Bronchial epithelial cell (primary cell): ENCODE measurements around the gene NDUFAF2. TPM values are rescaled to one million over a fixed set of nuclear protein-coding genes. Genes with fewer than 3 reads are reported as not detected.

ENCODE experiments used
- DNase-seq: peaks from one replicate; pipeline ENCODE4 v3.0.0-alpha.2; 2010; ENCODE audit warnings: low read depth
- FAIRE-seq: peaks from 2 replicates; lab custom pipeline; 2011; peaks lifted over from hg19 to GRCh38; lab: Jason Lieb, UNC
- H3K27me3 ChIP-seq: 2 replicates; pipeline ENCODE4 v1.5.1; 2011; ENCODE audit warnings: low read length; ENCODE audit not compliant: control insufficient read depth, insufficient read depth
- H3K36me3 ChIP-seq: 2 replicates; pipeline ENCODE4 v1.5.1; 2011; ENCODE audit warnings: low read length; ENCODE audit not compliant: control insufficient read depth, insufficient read depth
- H3K4me3 ChIP-seq: 2 replicates; pipeline ENCODE4 v1.5.1; 2011; ENCODE audit warnings: mild to moderate bottlenecking, low read depth, low read length, control low read depth
- CTCF ChIP-seq: IDR thresholded peaks from 2 replicates; pipeline ENCODE4 v1.5.1; 2011; ENCODE audit warnings: mild to moderate bottlenecking, moderate library complexity, low read length, control low read depth, inconsistent platforms; ENCODE audit not compliant: insufficient read depth, severe bottlenecking
- total RNA-seq: library from RNA; depleted of rRNA; stranded (reverse); fragments of >200 nt; gene quantifications from 2 replicates; pipeline ENCODE4 v1.2.1, GENCODE V29; 2014

NDUFAF2 gene
- total RNA-seq, 1 donor from 2014 or later, result 40.5 TPM

DNA sequence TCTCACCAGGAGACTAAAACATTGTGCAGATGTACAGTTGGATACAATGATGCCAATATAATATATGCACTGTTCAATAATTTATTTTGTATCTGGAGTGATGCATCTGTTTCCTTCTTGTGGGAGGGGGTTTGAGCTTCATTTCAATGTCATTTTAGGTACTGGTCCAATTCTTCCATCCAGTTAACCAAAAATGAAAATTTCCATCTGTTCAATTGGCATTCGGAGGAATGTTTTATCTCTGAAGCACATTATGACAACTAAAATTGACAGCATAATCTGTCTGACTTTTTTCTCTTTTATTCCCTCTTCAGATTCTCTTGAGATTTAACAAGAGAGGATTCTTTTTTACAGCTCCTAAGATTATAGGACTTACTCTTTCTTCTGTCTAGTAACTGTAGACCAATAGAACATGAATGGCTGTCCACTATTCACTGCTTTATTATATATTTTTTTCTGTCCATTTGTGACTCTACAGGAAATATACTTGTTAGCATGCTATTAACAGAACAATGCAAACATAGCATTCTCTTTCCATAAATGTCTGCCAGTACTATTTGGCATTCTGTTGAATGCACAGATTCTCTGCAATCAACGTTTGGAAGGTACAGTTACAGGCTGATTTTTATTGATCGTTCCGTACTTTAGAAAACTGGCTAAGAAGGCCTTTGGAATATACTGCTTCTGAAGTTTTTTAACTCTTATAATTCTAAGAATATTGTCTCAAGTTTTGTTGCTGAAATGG, 57.8 kb downstream of the NDUFAF2 start:
- Histone ChIP-seq H3K36me3 (no peaks in the 10 kb centered on the region), H3K27me3 (no peaks in the 10 kb centered on the region), H3K4me3 (no peak overlapping the region)
- FAIRE-seq (no peak), DNase-seq (no peak)
- TF ChIP-seq CTCF, result no peak

GRCh38 chr5:61004448-61004847, 59.4 kb downstream of the NDUFAF2 start:
- no peak overlapping the region for H3K4me3 ChIP-seq
- FAIRE-seq (no peak), DNase-seq (no peak)
- no peak for TF ChIP-seq CTCF
- no peaks in the 10 kb centered on the region for H3K36me3 ChIP-seq
- H3K27me3 ChIP-seq, result no peaks in the 10 kb centered on the region

GRCh38 chr5:61009907-61010306, 64.9 kb downstream of the NDUFAF2 start:
- Histone ChIP-seq H3K36me3 (no peaks in the 10 kb centered on the region), H3K27me3 (no peaks in the 10 kb centered on the region), H3K4me3 (no peak overlapping the region)
- DNase-seq, result no peak
- TF ChIP-seq CTCF, result no peak
- FAIRE-seq, result no peak

DNA sequence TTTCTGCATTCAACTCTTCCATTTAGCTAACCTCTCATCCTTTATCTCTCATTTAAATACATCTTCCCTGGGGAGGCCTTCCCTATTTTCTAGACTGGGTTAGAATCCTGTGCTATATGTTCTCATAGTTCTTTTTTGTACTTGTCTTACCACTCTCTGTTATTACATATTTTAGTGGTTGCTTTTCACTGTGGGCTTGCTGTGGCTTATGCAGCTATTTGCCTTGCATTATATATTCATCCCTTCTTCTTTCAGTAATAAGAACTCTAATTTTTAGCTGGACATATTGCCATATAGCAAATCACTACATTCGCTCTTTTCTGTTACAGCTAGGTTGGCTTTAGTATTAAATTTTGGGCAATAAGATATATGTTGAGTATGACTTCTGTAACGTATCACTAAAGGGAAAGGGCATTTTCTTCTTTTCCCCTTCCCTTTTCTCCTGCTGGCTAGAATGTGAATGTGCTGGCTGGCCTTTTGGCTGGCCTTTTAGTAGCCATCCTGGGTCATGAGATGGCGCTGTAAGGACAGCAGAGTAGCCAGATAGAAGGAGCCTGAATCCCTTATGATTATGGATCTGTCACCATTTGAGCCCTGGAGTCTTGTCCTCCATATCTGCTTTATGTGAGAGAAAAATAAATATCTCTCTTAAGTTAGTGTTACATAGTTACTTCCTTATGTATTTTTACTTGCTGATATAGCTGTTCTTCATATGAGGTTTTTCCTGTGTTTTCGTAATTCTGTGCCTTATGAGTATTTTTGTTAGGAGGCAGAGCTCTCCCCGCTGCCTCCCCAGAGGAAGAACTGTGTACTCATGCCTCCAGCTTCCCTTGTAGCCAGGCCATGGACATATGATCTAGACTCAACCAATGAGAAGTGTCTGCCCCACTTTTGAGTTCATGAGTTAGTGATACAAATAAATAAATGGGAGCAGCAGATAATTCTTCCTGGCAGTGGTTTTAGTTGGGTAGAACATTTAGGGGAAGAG, 65.8 kb downstream of the NDUFAF2 start:
- Histone ChIP-seq H3K4me3 (no peak overlapping the region), H3K36me3 (no peaks in the 10 kb centered on the region), H3K27me3 (no peaks in the 10 kb centered on the region)
- TF ChIP-seq CTCF, result peak; percentile 13
- FAIRE-seq (no peak), DNase-seq (peak; percentile 12)

DNA sequence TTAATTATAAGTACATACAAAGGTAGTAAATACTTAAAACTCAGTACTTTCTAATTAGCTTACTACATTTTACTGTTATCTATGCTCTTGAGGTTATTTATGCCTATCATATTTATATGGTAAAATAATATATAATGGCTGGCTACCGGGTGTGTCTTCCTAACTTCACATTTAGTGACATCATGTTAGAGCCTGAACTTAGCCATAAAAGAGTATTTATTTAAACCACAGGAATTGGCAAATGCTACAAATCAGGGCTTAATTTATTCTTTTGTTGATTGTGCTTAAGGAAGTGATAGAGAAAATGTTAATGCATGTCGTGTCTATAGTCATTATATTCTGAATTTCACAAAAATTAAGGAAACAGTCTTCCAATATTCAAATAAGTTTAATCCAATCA, 73.1 kb downstream of the NDUFAF2 start:
- Histone ChIP-seq H3K4me3 (no peak overlapping the region), H3K27me3 (no peaks in the 10 kb centered on the region), H3K36me3 (no peaks in the 10 kb centered on the region)
- FAIRE-seq (no peak), DNase-seq (no peak)
- no peak for TF ChIP-seq CTCF
